ENCODE measurements around the gene COL6A5. TPM values are rescaled to one million over a fixed set of nuclear protein-coding genes. Genes with fewer than 3 reads are reported as not detected.

COL6A5 gene
- total and polyA plus RNA-seq, 10 donors: 0.07 to 0.15 TPM; not detected in 8

DNA sequence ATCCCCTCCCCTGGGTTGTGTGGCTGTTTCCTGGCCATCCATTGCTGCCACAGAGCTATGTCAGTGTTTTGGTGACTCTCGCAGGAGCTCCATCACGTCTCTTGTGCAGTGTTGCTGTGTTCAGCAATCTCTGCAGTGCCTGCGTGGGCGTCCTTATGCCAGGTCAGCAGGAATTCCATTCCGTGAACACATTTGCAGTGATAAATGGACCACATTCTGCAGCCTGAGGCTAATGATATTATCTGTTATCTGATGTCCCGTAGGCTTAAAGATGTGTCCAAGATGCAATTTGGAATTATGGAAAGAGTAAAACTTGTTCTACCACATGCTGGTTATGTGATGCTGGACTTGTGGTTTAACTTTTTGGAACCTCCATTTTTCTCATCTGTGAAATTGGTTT, 146.0 kb downstream of the COL6A5 start:
- intact Hi-C loops (cut with DNase I; ENCODE audit: low total_unique reads): no loop called here
- Histone ChIP-seq H3K27ac (no peak overlapping the region), H3K9me3 (no peaks in the 10 kb centered on the region), H3K4me1 (no peaks in the 10 kb centered on the region), H3K36me3 (no peaks in the 10 kb centered on the region), H3K4me3 (no peak overlapping the region), H3K27me3 (replicated peaks in 1 of 7) (no peaks in the 10 kb centered on the region)
- 73 to 94% (median 83%) methylated on average over 6 of the region's 6 CpGs for WGBS, 5 donors
- TF ChIP-seq POLR2AphosphoS5 (IDR thresholded peaks at IDR 0.05) (no peak), POLR2A (IDR thresholded peaks at IDR 0.05) (no peak)
- TF ChIP-seq, protein P1, sequence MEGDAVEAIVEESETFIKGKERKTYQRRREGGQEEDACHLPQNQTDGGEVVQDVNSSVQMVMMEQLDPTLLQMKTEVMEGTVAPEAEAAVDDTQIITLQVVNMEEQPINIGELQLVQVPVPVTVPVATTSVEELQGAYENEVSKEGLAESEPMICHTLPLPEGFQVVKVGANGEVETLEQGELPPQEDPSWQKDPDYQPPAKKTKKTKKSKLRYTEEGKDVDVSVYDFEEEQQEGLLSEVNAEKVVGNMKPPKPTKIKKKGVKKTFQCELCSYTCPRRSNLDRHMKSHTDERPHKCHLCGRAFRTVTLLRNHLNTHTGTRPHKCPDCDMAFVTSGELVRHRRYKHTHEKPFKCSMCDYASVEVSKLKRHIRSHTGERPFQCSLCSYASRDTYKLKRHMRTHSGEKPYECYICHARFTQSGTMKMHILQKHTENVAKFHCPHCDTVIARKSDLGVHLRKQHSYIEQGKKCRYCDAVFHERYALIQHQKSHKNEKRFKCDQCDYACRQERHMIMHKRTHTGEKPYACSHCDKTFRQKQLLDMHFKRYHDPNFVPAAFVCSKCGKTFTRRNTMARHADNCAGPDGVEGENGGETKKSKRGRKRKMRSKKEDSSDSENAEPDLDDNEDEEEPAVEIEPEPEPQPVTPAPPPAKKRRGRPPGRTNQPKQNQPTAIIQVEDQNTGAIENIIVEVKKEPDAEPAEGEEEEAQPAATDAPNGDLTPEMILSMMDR (IDR thresholded peaks at IDR 0.05 in 8 of 11, conservative IDR thresholded peaks at IDR 0.05 in 3 of 11): no peak
- no peak for DNase-seq

DNA sequence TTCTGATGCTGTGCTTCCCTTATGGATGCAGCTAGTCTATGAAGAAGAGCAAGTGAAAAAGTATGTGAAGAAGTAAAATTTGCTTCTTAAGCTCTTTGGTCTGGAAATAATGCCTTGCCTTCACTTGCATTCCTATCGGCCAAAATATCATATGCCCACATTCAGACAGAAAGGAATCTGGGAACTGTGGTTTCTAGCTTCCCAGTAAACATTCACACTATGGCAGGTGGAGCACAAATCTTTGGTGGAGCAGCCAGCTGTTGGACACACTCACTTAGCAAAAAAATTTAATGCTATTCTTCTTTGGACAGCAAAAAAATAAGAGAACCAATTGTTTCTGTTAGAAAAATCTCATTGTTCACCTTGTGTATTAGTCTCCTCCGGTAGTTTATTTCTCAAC, 159.2 kb downstream of the COL6A5 start:
- no peaks in the 10 kb centered on the region for H3K36me3 ChIP-seq
- H3K27me3 ChIP-seq (replicated peaks in 1 of 7): peaks cover 0 to 6% (median 0%) of the 10 kb centered on the region in 7 donors
- WGBS, 5 donors: 83 to 97% (median 89%) methylated on average over 2 of the region's 2 CpGs
- DNase-seq: no peak
- no peak overlapping the region for H3K27ac ChIP-seq
- no peaks in the 10 kb centered on the region for H3K9me3 ChIP-seq
- TF ChIP-seq, protein P1 (IDR thresholded peaks at IDR 0.05 in 8 of 11, conservative IDR thresholded peaks at IDR 0.05 in 3 of 11): no peak
- TF ChIP-seq POLR2AphosphoS5 (IDR thresholded peaks at IDR 0.05) (no peak), POLR2A (IDR thresholded peaks at IDR 0.05) (no peak)
- H3K4me3 ChIP-seq: no peak overlapping the region
- H3K4me1 ChIP-seq: no peaks in the 10 kb centered on the region
- intact Hi-C loops (cut with DNase I; ENCODE audit: low total_unique reads): no loop called here

DNA sequence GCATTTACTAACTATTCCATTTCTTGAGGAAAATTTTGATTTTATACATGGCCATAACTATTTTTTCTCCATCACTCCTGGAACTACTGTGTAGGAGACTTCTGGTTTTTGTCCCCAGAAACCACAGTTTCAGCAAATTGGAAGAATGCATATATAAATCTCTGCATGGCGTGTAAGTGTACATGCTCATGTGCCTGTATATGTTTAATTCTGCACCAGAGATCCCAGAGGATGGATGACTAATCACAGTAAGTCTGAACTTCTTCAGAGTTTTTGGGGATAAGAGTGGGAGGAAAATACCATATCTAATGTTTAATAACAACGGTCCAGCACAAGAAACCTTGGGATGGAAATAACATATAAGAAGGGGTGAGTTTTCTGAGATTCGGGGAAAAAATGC, 160.6 kb downstream of the COL6A5 start:
- DNase-seq: no peak
- H3K27ac ChIP-seq: no peak overlapping the region
- no peak overlapping the region for H3K4me3 ChIP-seq
- TF ChIP-seq POLR2AphosphoS5 (IDR thresholded peaks at IDR 0.05) (no peak), POLR2A (IDR thresholded peaks at IDR 0.05) (no peak)
- TF ChIP-seq, protein P1 (IDR thresholded peaks at IDR 0.05 in 8 of 11, conservative IDR thresholded peaks at IDR 0.05 in 3 of 11): no peak
- H3K4me1 ChIP-seq: no peaks in the 10 kb centered on the region
- no peaks in the 10 kb centered on the region for H3K9me3 ChIP-seq
- WGBS, 5 donors: 74 to 84% (median 82%) methylated on average over 3 of the region's 3 CpGs
- H3K27me3 ChIP-seq (replicated peaks in 1 of 7): peaks cover 0 to 6% (median 0%) of the 10 kb centered on the region in 7 donors
- H3K36me3 ChIP-seq: no peaks in the 10 kb centered on the region
- intact Hi-C loops (cut with DNase I; ENCODE audit: low total_unique reads): no loop called here

DNA sequence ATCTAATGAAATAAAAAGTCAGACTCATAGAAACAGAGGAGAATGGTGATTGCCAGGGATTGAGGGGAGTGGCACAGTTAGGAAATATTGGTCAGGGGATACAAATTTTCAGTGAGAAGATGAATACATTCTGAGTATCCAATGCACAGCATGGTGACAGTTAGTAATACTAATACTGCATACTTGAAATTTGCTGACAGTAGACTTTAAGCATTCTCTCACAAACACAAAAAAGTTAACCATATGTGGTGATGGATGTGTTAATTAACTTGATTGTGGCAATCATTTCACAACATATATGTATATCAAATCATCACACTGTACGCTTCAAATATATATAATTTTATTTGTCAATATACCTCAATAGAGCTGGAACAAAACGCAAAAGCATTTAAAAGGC, 162.3 kb downstream of the COL6A5 start:
- 81 to 91% (median 89%) methylated on average over 2 of the region's 2 CpGs for WGBS, 5 donors
- no peak for DNase-seq
- Histone ChIP-seq H3K4me3 (no peak overlapping the region), H3K27ac (no peak overlapping the region), H3K36me3 (no peaks in the 10 kb centered on the region), H3K4me1 (no peaks in the 10 kb centered on the region), H3K27me3 (replicated peaks in 1 of 7) (peaks cover 0 to 6% (median 0%) of the 10 kb centered on the region in 7 donors), H3K9me3 (no peaks in the 10 kb centered on the region)
- intact Hi-C loops (cut with DNase I; ENCODE audit: low total_unique reads): no loop called here
- TF ChIP-seq, protein P1 (IDR thresholded peaks at IDR 0.05 in 8 of 11, conservative IDR thresholded peaks at IDR 0.05 in 3 of 11): no peak
- no peak for TF ChIP-seq POLR2A (IDR thresholded peaks at IDR 0.05)
- TF ChIP-seq POLR2AphosphoS5 (IDR thresholded peaks at IDR 0.05): no peak

All from spleen (tissue), 11 donors.